OCI-M1 (cell line): ENCODE data around the gene CELF4.

Experiments
- DNase-seq: peaks from one replicate; lab custom pipeline; 2025; lab: John Stamatoyannopoulos, UW

Gene CELF4

DNA sequence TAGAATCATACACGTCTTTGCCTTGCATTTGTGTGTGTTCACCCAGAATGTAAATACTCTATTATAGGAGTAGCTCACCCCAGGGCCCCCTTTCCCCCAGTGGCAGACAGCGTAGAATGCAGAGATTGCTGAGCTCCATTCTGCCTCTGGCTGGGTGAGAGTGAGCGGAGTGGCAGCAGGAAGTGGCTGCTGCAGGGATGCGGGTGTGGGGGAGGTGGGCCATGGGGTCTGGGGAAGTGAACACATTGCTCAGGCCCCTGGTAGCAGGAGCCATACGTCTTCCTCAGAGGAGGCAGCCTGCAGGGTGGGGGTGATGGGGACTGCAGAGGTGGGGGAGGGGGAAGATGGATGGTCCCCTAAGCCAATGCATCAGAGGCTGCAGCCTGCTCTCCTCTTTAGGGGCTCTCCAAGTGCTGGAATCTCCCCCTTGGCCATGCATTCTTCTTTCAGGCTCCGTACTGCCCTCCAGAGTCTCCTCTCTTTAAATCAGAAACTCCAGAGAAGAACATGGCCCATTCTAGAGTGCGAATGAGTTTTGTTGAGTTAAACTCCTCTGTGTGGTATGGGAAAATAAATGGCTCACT lies 72.2 kb downstream of the CELF4 start:
- no peak for DNase-seq

DNA sequence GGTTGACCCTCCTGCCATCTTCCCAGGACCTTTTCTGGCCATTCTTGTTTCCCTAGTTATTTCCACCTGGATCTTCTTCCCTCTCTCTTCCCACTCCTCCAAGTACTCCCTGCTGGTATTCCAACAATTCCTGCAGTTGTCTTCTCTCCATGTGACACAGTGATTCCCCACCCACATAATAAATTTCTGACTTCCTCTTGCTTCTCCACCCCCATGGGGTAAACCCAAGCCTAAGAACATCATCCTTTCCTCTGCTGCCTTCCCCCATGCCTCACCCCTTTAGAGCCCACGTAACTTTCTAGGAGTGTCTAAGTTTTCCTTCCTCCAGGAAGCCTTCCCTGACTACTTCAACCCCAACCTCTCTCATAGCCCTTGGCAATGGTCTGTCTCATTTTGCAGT lies 72.6 kb downstream of the CELF4 start:
- DNase-seq, result no peak

DNA sequence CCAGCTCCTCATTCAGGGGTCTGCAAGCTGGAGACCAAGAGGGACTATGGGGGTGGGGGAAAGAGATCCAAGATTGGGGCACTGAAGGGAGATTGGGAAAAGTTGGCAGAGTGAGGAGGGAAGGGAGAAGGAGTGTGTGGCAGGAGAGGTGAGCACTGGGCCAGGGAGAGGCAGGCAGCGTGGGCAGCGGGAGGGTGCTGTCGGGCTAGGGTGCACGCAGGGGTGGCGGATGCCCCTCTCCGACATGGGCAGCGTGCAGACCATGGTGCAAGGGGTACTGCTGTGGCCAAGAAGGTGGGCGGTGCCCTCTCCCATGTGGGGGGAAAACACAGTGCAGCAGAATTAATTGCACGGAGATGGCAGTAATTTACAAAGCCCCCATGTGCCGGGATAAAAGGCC lies 74.1 kb downstream of the CELF4 start:
- no peak for DNase-seq

DNA sequence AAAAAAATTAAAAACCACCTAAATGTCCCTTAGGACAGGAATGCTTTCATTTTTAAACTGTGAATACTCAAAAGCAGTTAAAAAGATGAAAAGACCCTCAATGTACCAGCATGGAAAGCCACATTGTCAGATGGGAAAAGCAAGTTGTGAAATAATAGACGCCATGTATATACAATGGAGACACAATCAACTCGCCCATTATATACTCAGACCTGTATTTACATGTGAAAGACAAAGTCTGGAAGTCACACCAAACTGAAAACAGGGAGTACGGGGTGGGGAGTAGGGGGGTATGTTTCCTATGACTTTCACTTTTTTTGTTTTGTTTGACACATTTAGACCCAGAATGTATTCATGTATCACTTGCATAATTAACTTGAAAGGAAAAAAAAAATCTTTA lies 75.6 kb downstream of the CELF4 start:
- no peak for DNase-seq

DNA sequence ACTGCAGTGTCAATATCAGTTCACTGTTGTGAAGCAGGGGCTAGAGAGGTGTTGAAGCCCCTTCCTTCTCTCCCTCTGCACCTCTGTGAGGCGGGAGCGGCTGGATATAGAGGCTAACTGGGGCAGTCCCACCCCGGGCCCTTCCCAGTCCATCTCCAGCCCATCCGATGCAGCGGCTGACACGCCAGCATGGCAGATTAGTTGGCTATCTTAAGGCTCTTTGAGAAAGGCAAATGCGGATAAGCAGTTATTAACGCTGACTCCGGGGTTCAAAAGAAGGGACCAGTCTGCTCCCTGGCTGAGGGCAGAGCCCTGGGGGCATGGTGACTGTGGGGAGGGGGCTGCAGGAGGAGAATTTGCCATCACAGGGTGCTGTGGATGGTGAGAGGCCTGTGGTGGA lies 76.6 kb downstream of the CELF4 start:
- DNase-seq, result no peak

DNA sequence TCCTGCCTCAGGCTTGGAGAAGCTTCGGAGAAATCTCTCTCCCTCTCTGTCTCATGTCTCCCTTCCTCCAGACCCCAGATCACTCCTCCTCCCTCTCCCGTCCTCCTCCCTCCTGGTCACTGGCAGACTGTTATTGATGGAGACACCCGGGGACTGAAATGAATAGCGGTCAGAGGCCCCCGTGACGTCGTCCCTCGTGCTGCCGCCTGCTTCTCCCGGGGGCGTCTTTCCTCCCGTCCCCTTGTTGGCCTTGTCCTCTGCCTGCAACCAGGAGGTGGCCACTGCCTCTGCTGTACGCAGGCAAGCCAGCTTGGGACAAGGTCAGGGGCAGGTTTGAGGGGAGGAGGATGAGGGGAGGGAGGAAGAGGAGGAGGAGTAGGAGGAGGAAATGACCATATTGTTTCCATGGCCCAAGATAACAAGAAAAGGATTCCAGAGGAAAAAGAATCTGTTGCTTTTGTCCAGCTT lies 78.2 kb downstream of the CELF4 start:
- DNase-seq, result no peak

DNA sequence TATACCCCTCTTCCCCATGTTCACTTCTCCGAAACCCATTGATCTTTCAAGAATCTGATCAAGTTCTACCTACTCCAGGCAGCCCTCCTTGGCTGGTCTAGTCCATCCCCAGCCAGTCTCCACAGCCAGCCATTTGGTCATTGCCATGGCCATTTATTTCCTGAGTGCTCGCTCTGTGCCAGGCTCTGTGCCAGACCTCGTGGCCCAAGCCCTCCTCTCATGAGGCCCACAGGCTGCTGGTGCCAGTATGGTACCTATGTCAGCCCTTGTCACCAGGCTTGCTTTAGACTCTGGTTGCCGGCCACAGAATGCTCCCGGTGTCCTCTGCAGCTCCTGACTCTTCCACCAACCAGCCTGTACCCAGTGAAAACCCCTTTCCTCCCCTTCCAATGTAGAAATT lies 78.8 kb downstream of the CELF4 start:
- no peak for DNase-seq

DNA sequence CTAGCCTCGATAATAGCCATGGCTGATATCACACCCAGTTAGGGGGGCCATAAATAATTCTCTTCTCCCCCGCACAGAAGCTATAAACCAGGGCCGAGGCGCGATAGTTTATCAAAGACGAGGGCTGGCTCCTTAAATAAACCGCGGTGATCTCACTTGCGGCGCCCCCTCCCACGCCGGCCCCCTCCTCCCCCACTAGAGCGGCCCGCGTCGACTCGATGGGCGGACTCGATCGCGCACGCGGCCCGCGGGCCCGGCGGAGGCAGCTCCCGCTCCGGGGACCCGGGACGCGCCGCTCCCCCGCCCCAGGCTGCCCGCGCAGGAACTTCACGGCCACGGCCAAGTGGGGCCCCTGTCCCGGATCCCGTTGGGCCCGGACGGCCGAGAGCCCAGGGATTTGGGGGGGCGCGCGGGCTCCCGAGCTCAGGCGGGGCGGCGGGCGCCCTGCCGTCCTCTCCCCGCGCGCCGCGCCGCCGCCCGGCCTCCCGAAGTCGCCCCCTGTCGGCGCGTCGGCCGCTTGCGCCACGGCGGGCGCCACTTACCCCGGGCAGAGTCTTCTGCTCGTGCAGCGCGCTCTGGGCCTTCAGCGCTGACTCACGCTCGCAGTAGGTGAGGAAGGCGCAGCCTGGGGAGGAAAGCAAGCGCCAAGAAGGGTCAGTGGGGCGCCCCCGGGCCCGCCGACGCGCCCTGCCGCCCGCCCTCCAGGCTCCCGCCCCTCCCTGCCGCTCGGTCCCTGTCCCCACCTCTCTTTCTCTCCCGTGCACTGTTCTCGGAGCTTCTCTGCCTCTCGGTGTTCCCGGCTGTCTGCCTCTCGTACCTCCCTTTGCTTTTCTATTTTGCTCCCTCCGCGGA lies 80.4 kb downstream of the CELF4 start:
- DNase-seq, result no peak

DNA sequence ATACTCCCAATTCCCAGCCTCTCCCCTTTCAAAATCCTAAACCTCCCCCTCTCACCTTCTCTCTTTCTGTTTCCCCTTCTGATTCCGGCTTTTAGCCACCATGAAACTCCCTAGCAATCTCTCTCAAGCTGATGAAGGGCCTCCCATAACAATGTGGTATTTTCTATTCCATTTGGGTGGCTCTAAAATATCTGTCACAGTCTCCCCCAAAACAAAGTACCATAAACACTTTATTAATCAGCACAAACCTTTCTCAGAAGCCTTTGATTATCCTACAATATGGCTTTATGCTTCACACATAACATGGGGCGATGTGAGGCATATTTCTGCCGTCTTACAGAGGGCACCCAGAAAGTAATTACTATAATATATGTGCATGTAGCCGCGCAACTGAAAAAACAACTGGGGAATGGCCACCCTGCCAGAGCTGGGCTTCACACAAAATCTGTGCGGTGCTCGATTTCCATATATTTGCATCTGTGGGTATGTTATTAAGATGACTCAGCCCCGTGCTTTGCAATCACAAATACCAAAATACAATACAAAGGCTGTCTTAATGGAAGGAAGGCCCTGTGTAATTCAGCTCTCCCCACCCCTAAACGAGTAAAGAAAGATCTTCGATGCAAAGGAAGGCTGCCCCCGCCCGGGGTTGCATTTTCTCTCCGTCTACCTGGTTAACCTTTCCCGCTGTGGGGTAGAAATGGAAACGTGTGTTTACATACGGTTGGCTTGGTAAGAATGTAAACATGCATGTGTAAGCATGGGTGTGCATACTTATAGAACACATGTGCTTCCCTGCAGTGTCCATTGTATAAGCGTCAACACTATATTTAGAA lies 81.4 kb downstream of the CELF4 start:
- no peak for DNase-seq

DNA sequence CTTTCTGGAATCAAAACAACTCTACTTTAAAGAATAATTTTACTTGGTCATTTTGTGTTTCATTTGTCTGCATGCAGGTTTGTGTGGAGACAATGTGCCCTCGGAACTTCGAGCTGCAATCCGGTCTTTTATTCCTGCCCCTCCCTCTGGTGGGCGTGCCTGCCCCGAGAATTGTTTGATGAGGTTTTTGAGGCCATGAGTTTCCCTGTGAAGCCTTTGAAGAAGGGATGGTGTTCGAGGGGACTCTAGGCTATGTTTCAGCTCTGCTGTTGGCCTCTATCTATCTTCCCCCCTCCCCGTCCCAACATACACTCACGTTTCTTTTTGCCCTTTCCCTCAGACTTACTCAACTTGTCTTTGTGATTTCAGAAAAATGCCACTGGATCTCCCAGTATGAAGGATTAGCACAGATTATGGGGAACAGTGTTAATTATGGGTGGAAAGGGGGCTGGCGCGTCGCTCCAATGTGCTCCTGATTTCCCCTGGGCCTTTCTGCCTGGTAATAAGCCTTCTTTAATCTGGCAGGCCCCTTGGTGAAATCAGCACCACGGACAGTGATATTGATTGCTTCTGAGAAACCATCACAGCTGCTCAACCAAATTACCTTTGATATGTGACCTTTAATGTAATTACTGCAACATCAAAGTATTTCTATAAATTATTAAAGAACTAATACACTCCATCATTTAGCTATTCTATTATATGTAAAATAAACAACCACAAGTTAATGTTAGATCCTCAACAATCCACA lies 82.2 kb downstream of the CELF4 start:
- peak; percentile 32 for DNase-seq

DNA sequence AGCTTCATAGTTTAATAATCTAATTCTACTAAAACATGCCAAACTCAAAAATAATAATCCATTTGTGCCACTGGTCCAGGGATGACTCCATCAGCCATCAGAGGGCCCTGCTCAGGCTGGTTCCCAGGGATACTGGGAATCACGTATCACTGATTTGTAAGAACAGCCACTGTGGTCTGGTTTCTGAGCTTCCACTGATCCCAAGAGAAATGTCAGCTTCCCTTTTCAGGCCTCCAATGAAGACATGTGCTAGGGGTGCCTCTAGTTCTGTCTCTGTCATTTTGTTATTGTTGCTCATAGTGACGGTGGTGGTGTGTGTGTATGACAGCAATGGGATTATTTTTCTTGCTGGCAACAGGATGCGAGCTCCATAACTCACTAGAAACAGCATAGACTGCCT lies 83.2 kb downstream of the CELF4 start:
- DNase-seq, result no peak

DNA sequence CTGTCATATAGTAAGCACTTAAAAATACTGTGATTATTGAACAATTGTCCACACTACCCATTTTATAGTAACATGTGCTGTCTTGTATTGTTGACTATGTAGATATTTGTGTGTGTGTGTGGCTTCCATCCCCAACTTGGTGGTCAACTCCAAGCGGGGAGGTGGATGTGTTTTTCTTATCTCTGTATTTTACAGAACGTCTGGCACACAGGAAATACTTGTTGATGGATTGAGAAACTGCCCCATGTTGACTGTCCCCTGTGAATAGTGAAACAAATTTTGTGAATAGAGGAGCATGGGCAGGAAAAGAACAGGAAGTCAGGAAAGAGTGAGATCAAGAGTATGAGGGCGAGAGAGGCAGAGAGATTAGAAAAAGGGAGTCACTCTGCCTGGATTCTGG lies 83.6 kb downstream of the CELF4 start:
- DNase-seq, result no peak

DNA sequence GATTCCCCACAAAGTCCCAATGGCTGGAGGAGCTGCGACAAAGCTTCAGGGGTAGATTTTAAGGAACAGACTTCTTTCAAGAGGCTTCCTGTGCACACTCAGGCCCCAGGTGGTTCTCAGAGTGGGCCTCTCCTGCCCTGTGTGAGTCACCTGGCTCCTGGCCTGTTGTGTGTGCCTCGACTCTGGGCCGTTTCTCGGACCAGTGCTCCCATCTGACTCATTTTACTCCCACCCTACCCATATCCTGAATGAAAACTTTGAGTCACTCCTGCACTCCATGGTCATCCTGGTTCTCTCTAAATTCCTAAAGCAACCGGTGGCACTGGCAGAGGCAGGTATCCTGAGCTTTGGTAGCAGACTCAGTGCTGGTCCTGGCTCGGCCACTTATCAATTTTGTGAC lies 84.1 kb downstream of the CELF4 start:
- no peak for DNase-seq

DNA sequence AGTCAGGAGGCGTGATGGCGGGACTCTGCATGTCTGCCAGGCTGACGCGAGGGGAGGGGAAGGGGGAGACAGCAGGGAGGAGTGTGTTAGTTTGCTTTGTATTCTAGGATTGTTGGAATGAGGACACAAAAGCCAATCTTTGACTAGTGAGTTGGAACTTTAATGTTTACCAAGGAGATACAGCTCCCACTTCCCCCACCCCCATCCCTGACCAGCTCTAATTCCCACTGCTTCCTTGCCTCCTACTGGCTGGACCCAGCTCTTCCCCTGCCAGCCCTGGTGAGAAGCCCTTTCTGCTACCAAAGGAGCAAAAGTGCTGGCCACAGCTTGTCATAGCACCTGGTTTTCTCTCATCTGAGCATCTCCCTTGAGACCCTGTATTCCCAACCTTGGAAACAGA lies 84.5 kb downstream of the CELF4 start:
- no peak for DNase-seq

DNA sequence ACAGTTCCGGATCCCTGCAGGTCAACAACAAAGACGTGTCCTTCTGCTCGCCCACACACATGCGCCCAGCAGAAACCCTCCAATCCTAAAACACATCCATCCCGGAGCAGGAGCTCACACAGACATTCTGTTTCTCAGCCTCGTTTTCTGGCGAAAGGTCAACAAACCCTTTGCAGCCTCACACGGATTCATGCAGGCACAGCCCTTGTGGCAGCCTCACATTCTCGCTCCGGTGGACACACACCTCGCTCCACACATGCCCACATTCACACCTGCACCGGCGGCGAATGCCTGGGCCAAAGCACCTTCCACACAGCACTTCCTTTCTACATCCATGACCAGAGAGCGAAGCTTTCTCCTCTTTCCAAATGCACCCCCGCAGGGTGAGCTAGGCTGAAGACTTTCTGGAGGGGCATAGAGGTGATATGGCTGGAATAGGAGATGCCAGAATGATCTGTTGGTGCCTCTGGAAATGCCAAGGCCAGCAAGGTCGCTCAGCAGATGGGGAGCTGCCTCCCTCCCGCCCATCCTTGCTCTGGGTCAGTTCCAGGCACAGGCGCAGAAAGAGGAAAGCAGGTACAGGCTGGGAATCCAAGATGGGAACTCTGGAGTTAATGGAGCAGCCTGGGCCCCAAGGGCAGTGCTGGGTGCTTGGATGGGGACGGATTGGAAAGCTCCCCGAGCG lies 88.8 kb downstream of the CELF4 start:
- no peak for DNase-seq

DNA sequence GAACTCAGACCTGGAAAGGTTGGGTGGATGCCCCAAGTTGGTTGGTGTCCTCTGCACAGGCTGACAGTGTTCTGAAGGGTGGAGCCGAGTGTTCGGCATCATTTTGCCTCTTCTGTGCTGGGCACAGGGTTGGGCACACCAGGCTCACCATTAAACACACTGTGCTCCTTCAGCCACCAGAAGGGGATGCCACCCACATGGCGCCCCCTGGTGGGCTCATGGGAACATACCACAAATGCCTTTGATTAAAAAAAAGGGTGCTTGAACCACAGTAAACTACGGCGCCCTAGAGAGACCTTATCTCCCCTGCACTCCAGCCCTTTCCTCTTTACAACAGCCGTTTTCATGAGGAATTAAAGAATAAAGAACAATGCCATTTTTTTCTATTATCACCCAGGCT lies 89.4 kb downstream of the CELF4 start:
- peak; percentile 49 for DNase-seq

DNA sequence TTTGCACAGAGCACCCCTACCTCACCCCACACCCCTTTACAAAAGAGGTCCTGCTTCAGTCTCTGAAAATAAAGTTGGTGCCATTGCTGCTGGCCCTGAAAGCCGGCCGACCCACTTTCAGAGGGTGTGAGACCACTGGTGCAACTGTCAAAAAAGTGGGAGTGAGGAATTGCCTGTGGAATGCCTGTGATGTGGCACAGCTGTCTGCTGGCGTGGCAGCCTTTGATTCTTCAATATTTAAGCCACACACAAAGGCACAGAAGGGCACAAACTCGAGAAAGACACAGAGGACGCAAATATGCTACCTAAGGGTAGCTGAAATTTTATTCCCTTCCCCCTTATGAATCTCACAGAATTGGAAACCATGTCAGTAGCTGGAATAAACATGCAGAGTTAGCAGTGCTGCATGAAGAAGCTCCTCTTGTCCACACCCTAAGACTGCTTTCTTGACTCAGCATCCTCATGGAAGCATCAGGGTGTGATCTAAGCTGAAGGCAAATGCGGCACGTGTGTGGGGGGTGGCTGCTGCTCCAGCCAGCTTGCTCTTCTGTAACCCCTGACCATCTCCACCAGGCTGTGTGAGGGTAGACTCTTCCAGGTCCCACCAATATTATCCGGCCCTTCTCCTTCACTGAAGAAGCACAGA lies 92.3 kb downstream of the CELF4 start:
- DNase-seq, result no peak

DNA sequence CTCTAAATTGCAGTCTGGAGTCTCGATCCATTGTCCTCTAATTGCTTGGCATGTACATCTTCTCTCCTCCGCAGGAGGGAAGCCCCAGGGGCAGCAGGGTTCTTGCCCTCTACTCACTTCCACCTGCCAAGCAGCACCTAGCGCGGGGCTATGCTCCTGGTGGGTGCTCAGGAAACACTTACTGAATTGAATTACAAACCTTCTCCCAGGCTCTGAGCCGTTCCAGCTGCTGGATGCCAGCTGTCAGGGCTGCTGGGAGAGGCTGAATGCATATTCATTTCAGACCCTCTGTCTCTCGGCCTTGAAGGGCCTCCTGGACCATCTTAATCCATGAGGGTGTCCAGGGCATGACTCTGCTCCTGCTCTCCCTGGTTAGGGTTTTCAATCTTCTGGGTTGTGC lies 94.0 kb downstream of the CELF4 start:
- no peak for DNase-seq

DNA sequence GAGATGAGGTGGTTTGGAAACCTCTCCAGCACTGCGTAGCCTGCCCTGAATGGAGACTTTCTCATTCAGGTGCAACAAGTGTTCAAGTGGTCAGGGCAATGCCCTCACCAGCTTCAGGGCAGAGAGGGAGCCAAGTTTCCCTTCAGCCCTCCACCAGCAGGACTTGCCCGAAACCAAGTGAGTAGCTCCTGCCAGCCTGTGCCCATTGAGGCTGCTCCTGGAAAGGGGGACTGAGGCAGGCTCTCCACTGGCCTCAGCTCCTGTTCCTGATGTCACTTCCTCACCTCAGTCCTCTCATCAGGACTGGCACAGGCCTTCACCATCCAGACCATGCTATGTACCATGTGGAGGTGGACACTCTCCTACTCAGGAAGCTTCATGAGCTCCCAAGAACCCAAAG lies 94.6 kb downstream of the CELF4 start:
- no peak for DNase-seq

DNA sequence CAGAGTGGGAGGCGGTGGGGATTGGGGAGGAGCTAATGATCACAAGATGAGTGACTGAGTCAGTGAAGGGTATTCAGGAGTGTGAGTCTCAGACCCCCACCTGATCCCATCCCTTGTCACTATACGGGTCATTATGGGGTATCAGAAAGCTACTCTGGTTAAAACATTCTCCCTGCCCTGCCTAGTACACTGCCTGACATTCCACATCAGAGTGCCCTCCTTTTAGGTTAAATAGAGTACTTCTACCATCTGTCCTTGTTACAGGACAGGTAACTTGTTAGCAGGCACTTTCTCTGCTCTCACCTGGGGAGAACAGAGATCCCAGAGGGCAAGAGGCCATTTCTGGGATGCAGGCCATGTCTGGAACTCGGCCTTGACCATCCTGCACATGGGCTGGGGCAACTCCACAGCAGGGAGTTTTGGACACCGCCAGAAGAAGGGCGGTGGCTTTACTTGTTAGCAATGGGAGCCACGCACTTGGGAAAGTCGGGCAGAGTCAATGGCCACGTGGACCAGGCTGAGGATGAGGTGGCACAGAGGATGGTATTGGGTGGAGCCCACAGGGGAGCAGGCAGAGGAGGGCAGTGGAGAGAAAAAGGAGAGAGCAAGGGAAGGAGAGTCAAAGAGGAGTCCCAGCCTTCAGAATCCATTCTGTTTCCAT lies 98.5 kb downstream of the CELF4 start:
- DNase-seq, result no peak

DNA sequence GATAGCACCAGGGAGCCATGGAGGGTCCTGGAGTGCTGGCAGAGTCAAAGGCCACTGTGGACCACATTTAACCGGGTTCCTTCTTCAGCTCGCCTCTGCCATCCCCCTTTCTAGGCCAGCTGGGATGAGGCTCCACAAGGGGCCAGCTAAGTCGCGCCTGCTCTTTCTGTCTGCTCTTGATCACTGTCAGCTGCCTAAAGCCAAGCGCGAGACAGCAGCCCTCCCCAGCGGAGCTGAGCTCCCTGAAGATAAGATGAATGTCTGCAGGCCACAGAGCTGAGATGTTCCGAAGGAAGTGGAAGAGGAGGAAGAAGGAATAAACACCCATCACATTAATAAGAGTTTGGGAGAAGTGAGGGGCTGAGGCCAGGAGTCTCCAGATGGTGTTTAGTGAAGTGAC lies 99.6 kb downstream of the CELF4 start:
- no peak for DNase-seq
